ENCODE results near the gene ATOSA. TPM values are rescaled to one million over a fixed set of nuclear protein-coding genes. Genes with fewer than 3 reads are reported as not detected.

ATOSA gene
- total and polyA plus RNA-seq, 2 of the 8 experiments (the other 6 are each of a cell fraction or from before 2014, with no cell fraction given): 4.6 to 7.9 TPM

- no peak overlapping the region for H3K56ac ChIP-seq (replicated peaks; ENCODE audit: insufficient read length, low read depth, low read length)
- no peaks in the 10 kb centered on the region for H3K4me1 ChIP-seq (replicated peaks in 1 of 4; ENCODE audit: control insufficient read depth in 3 of 4, insufficient read depth in 4 of 4, low read length in 3 of 4)
- no peak overlapping the region for H3K9ac ChIP-seq (replicated peaks in 1 of 4; ENCODE audit: extremely low read depth in 1 of 4, low read depth in 3 of 4, low read length in 3 of 4)
- no peaks in the 10 kb centered on the region for H3K23me2 ChIP-seq (ENCODE audit: low read depth, low read length)
- CTCF ChIA-PET (ENCODE audit: partially characterized antibody): interaction anchor here (1.1 kb wide), 1 partner anchor 8 kb away, joined by 3 read pairs; no protein-coding TSS in a partner anchor
- H3K36me3 ChIP-seq (ENCODE audit: control insufficient read depth in 2 of 4, insufficient read depth in 4 of 4, low read length in 3 of 4): no peaks in the 10 kb centered on the region
- no peaks in the 10 kb centered on the region for H4K20me1 ChIP-seq (replicated peaks in 1 of 2; ENCODE audit: control insufficient read depth in 1 of 2, insufficient read depth in 2 of 2, low read length in 2 of 2)
- H3K18ac ChIP-seq (ENCODE audit: extremely low read depth, low read length): no peak overlapping the region
- no peaks in the 10 kb centered on the region for H3K79me2 ChIP-seq (ENCODE audit: control insufficient read depth in 1 of 2, insufficient read depth in 2 of 2, low read length in 2 of 2)
- no peak overlapping the region for H2AFZ ChIP-seq (ENCODE audit: low read length)
- WGBS, 2 experiments (ENCODE audit: extremely low coverage in 1 of 2, insufficient coverage in 1 of 2, insufficient read length in 1 of 2, insufficient replicate concordance in 2 of 2, low coverage in 1 of 2, low lambda C conversion rate in 2 of 2, missing lambda C conversion rate in 1 of 2): 81% methylated on average over 2 of the region's 2 CpGs; no CpG with 5 or more reads in 1 of the 2 experiments
- H2BK120ac ChIP-seq (replicated peaks; ENCODE audit: low read depth, low read length): no peak overlapping the region
- DNase-seq (ENCODE audit: low read depth in 1 of 2, low spot score in 2 of 2) (no peak), FAIRE-seq (no peak)
- no peaks in the 10 kb centered on the region for H3K9me3 ChIP-seq (ENCODE audit: insufficient read depth in 2 of 2, low read depth in 1 of 2, low read length in 1 of 2)
- H3K4me3 ChIP-seq (ENCODE audit: extremely low read depth in 1 of 4, insufficient read depth in 2 of 4, low read depth in 3 of 4, low read length in 4 of 4): no peak overlapping the region
- H2BK12ac ChIP-seq (ENCODE audit: low read depth, low read length): no peak overlapping the region
- POLR2A ChIA-PET (ENCODE audit: partially characterized antibody): no interaction called here
- H3K27ac ChIP-seq (ENCODE audit: low read depth, low read length): no peak overlapping the region
- no peaks in the 10 kb centered on the region; the same call in 1 of the 2 replicates for H3K79me1 ChIP-seq (ENCODE audit: low read depth, low read length)
- no peak overlapping the region for H2BK5ac ChIP-seq (ENCODE audit: low read depth, low read length)
- H3K27me3 ChIP-seq (replicated peaks in 1 of 4; ENCODE audit: control insufficient read depth in 3 of 4, extremely low read depth in 1 of 4, insufficient read depth in 3 of 4, low read length in 3 of 4): no peaks in the 10 kb centered on the region; a peak in 1 of 7 replicates
- H3K23ac ChIP-seq (ENCODE audit: insufficient read length): no peak overlapping the region
- TF ChIP-seq EZH2 (IDR thresholded peaks at IDR 0.05; ENCODE audit: low read depth, low read length, severe bottlenecking) (no peak), POU5F1 (IDR thresholded peaks at IDR 0.05; ENCODE audit: low read depth, low read length) (no peak), JUND (IDR thresholded peaks at IDR 0.05; ENCODE audit: low read length) (no peak)
- H2AK5ac ChIP-seq (ENCODE audit: low read depth, low read length): no peak overlapping the region
- no peak overlapping the region for H4K8ac ChIP-seq (ENCODE audit: extremely low read depth, insufficient read depth, low read length)
- H4K91ac ChIP-seq (replicated peaks; ENCODE audit: insufficient read length, low read length): no peak overlapping the region
- H3K4me2 ChIP-seq (ENCODE audit: insufficient read depth in 1 of 2, low read depth in 2 of 2, low read length in 2 of 2): no peak overlapping the region
- H3K14ac ChIP-seq (ENCODE audit: insufficient read length): no peak overlapping the region
- no peak overlapping the region for H2BK15ac ChIP-seq (ENCODE audit: low read length)
- H2BK20ac ChIP-seq (ENCODE audit: low read length): no peak overlapping the region
- no peak overlapping the region for H3K4ac ChIP-seq (replicated peaks; ENCODE audit: insufficient read length, low read depth, low read length)
- H4K5ac ChIP-seq (ENCODE audit: insufficient read length, low read depth, low read length): no peak overlapping the region
Measured at GRCh38 chr15:52726195-52726594, 47.0 kb upstream of the ATOSA start.

Data from H1 (cell line).